Endothelial cell (in vitro differentiated cells): Measurements from ENCODE around the gene OR2AG2. TPM values are rescaled to one million over a fixed set of nuclear protein-coding genes. Genes with fewer than 3 reads are reported as not detected.
"Not testable (repeated sequence)": the region's sequence is repeated elsewhere in the genome, so short reads cannot be mapped to it uniquely, and the experiment has no call there.

Experiments used
- DNase-seq: peaks from one replicate; pipeline ENCODE4 v3.0.0; 2021; ENCODE audit warnings: low spot score
- H3K27ac Mint-ChIP-seq: one replicate; pipeline ENCODE4 v1.8.0; 2021; ENCODE audit warnings: mixed read lengths, inconsistent platforms; ENCODE audit not compliant: unreplicated experiment
- H3K27me3 Mint-ChIP-seq: one replicate; pipeline ENCODE4 v1.8.0; 2021; ENCODE audit warnings: mild to moderate bottlenecking, moderate library complexity, mixed read lengths, inconsistent platforms; ENCODE audit not compliant: unreplicated experiment
- H3K36me3 Mint-ChIP-seq: one replicate; pipeline ENCODE4 v1.8.0; 2021; ENCODE audit warnings: mild to moderate bottlenecking, low read depth, mixed read lengths, inconsistent platforms; ENCODE audit not compliant: unreplicated experiment
- H3K4me1 Mint-ChIP-seq: one replicate; pipeline ENCODE4 v1.8.0; 2021; ENCODE audit warnings: mild to moderate bottlenecking, mixed read lengths, inconsistent platforms; ENCODE audit not compliant: unreplicated experiment
- H3K4me3 Mint-ChIP-seq: one replicate; pipeline ENCODE4 v1.8.0; 2021; ENCODE audit warnings: mild to moderate bottlenecking, mixed read lengths, inconsistent platforms; ENCODE audit not compliant: unreplicated experiment
- H3K9me3 Mint-ChIP-seq: one replicate; pipeline ENCODE4 v1.8.0; 2021; ENCODE audit warnings: mixed read lengths, inconsistent platforms; ENCODE audit not compliant: unreplicated experiment
- total RNA-seq: library from RNA; stranded (reverse); fragmentation: NEBNext Ultra II Directional; extraction: Animal tissue kit (Norgen Biotek cat#: 25700); gene quantifications from one replicate; pipeline ENCODE4 v1.2.1, GENCODE V29; 2021; ENCODE audit not compliant: unreplicated experiment
- TF ChIP-seq, protein P1 (sequence below): fragments of 200-600 bp; sonication (generic); IDR thresholded peaks from one replicate; pipeline ENCODE4 v1.5.0; 2021; ENCODE audit warnings: antibody characterized with exemption; ENCODE audit not compliant: unreplicated experiment

The OR2AG2 gene
- total RNA-seq, 1 donor from 2014 or later, result 0.26 TPM

DNA sequence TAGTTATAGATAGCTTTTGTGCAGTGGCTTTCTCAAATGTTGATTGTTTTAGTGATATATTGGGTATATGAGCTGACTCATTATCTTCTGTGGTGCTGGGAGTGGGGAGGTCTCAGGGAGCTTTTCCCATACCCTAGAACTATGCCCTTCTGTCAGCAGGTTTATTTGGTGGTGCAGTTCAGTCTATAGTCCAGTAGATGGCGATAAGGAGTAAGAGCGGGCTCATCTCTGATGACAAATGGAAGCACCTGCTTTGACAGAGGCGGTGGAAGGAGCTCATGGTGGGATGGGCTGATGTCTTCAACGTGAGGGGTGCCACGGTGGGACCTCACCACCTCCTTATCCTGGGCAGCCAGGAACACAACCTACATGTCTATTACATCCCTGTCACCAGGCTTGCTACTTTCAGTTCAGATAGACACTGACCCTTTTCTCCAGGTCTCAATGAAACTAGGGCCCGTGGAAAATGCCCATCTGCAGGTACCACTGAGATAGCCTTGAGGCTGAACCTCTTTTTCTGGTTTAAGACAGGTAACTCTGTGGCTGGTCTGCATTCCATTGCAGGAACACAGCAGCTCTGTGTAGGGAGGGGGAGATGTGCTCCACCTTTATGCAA is 40.7 kb upstream of the OR2AG2 start:
- Mint-ChIP-seq H3K9me3 (no peaks in the 10 kb centered on the region), H3K4me3 (no peak overlapping the region), H3K36me3 (peaks cover 1% of the 10 kb centered on the region), H3K27ac (no peak overlapping the region), H3K27me3 (no peaks in the 10 kb centered on the region), H3K4me1 (peaks cover 3% of the 10 kb centered on the region)
- DNase-seq, result peak; percentile 41
- TF ChIP-seq, protein P1, sequence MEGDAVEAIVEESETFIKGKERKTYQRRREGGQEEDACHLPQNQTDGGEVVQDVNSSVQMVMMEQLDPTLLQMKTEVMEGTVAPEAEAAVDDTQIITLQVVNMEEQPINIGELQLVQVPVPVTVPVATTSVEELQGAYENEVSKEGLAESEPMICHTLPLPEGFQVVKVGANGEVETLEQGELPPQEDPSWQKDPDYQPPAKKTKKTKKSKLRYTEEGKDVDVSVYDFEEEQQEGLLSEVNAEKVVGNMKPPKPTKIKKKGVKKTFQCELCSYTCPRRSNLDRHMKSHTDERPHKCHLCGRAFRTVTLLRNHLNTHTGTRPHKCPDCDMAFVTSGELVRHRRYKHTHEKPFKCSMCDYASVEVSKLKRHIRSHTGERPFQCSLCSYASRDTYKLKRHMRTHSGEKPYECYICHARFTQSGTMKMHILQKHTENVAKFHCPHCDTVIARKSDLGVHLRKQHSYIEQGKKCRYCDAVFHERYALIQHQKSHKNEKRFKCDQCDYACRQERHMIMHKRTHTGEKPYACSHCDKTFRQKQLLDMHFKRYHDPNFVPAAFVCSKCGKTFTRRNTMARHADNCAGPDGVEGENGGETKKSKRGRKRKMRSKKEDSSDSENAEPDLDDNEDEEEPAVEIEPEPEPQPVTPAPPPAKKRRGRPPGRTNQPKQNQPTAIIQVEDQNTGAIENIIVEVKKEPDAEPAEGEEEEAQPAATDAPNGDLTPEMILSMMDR, result peak; percentile 90

GRCh38 chr11:6801075-6801474 is 29.3 kb upstream of the OR2AG2 start:
- DNase-seq, H3K4me1 Mint-ChIP-seq, H3K4me3 Mint-ChIP-seq, H3K9me3 Mint-ChIP-seq, H3K36me3 Mint-ChIP-seq, H3K27me3 Mint-ChIP-seq, H3K27ac Mint-ChIP-seq: not testable (repeated sequence)

DNA sequence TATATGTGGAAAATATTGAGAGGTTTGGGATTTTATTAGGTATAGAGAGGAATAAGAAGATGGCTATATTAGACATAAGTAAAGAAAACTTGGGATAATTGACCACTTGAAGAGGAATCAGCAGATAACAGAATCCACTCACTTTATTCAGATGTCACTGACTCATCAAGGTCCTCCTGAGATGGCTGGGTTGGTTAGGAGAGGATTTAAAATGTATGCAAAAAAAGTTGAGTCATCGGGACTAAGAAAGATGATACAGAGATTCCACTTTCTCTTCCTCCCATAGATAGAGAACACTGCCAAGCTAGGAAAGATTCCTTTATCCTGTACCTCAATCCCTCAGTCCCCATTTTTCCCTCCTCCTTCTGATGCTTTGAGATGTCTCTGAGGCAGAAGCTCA is 27.6 kb upstream of the OR2AG2 start, which contains the start of gene OR6A2:
TSS of gene OR6A2 (minus strand) at position 288 of the 400 bp plus-strand sequence. CDS start 3,981 bp downstream, outside the sequence.
- H3K4me1 Mint-ChIP-seq, result no peaks in the 10 kb centered on the region
- H3K36me3 Mint-ChIP-seq, result no peaks in the 10 kb centered on the region
- no peak within 1 kb of the TSS for H3K27ac Mint-ChIP-seq
- no peak within 1 kb of the TSS for H3K4me3 Mint-ChIP-seq
- no peaks in the 10 kb centered on the region for H3K9me3 Mint-ChIP-seq
- TF ChIP-seq, protein P1, result no peak
- no peaks in the 10 kb centered on the region for H3K27me3 Mint-ChIP-seq
- no peak for DNase-seq

DNA sequence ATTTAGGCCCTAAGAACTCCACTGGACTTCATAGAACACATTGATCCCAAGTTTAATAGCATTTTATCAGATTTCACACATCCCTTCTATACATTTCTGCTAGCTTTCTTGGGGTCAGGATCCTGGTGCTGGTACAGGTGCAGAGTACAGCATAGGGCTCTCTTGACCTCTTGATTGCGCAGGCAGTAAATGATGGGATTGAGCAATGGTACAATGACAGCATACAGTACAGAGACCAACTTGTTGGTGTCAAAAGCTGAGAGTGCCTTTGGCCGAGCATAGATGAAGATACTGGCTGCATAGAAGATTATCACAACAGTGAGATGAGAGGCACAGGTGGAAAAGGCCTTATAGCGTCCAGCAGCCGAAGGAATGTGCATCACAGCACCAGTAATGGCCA is 22.9 kb upstream of the OR2AG2 start:
- no peak overlapping the region for H3K4me3 Mint-ChIP-seq
- H3K27me3 Mint-ChIP-seq, result no peaks in the 10 kb centered on the region
- no peak overlapping the region for H3K27ac Mint-ChIP-seq
- no peak for DNase-seq
- no peaks in the 10 kb centered on the region for H3K4me1 Mint-ChIP-seq
- TF ChIP-seq, protein P1, result no peak
- no peaks in the 10 kb centered on the region for H3K9me3 Mint-ChIP-seq
- H3K36me3 Mint-ChIP-seq, result no peaks in the 10 kb centered on the region

- no peaks in the 10 kb centered on the region for H3K9me3 Mint-ChIP-seq
- TF ChIP-seq, protein P1, result no peak
- H3K36me3 Mint-ChIP-seq, result no peaks in the 10 kb centered on the region
- no peak for DNase-seq
- H3K27me3 Mint-ChIP-seq, result no peaks in the 10 kb centered on the region
- no peak overlapping the region for H3K27ac Mint-ChIP-seq
- H3K4me3 Mint-ChIP-seq, result no peak overlapping the region
- H3K4me1 Mint-ChIP-seq, result no peaks in the 10 kb centered on the region
Measured at GRCh38 chr11:6790546-6790945, 18.8 kb upstream of the OR2AG2 start.
